Measurements from ENCODE around the gene MT1B. TPM values are rescaled to one million over a fixed set of nuclear protein-coding genes. Genes with fewer than 3 reads are reported as not detected.
A peak's percentile ranks its signal among the peaks of the same experiment; 100 is the strongest.

Gene MT1B
- total and polyA plus RNA-seq, 9 of the 15 experiments (the other 6 are each of a cell fraction or from before 2014, with no cell fraction given): not detected

- no peak for TF ChIP-seq POLR2AphosphoS2 (IDR thresholded peaks at IDR 0.05; ENCODE audit: low read length)
- no peak for TF ChIP-seq NFATC3 (IDR thresholded peaks at IDR 0.05)
- TF ChIP-seq XRCC3 (IDR thresholded peaks at IDR 0.05): no peak
- no peak for TF ChIP-seq PHF21A (IDR thresholded peaks at IDR 0.05; ENCODE audit: borderline replicate concordance, low read depth)
- no peak for TF ChIP-seq PML (IDR thresholded peaks at IDR 0.05; ENCODE audit: low read length)
- TF ChIP-seq JUND (IDR thresholded peaks at IDR 0.05; ENCODE audit: borderline replicate concordance, low read depth, low read length): peak; percentile 57; the same call in 1 of the 2 replicates
- peak; percentile 34; the same call in 1 of the 3 replicates for TF ChIP-seq JUND (tag; IDR thresholded peaks at IDR 0.05; ENCODE audit: borderline replicate concordance, low read depth, low read length)
- peak; percentile 62 for TF ChIP-seq FOSL1 (tag; conservative IDR thresholded peaks at IDR 0.05)
- TF ChIP-seq, protein P1, sequence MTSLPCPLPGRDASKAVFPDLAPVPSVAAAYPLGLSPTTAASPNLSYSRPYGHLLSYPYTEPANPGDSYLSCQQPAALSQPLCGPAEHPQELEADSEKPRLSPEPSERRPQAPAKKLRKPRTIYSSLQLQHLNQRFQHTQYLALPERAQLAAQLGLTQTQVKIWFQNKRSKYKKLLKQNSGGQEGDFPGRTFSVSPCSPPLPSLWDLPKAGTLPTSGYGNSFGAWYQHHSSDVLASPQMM (CRISPR knock-in tag; IDR thresholded peaks at IDR 0.05): no peak
- TF ChIP-seq JUNB (CRISPR knock-in tag; conservative IDR thresholded peaks at IDR 0.05): peak; percentile 42; the same call in 1 of the 2 replicates
- TF ChIP-seq ZBTB5 (IDR thresholded peaks at IDR 0.05): no peak
- TF ChIP-seq SREBF1 (IDR thresholded peaks at IDR 0.05; ENCODE audit: borderline replicate concordance, low read depth, low read length): no peak
- TF ChIP-seq PCBP2 (IDR thresholded peaks at IDR 0.05; ENCODE audit: low read depth, low read length, poor library complexity, severe bottlenecking): no peak
- TF ChIP-seq, protein P2, sequence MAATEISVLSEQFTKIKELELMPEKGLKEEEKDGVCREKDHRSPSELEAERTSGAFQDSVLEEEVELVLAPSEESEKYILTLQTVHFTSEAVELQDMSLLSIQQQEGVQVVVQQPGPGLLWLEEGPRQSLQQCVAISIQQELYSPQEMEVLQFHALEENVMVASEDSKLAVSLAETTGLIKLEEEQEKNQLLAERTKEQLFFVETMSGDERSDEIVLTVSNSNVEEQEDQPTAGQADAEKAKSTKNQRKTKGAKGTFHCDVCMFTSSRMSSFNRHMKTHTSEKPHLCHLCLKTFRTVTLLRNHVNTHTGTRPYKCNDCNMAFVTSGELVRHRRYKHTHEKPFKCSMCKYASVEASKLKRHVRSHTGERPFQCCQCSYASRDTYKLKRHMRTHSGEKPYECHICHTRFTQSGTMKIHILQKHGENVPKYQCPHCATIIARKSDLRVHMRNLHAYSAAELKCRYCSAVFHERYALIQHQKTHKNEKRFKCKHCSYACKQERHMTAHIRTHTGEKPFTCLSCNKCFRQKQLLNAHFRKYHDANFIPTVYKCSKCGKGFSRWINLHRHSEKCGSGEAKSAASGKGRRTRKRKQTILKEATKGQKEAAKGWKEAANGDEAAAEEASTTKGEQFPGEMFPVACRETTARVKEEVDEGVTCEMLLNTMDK (IDR thresholded peaks at IDR 0.05; ENCODE audit: borderline replicate concordance, insufficient read depth, low read depth, low read length, poor library complexity, severe bottlenecking): no peak
- no peak for TF ChIP-seq MTA1 (IDR thresholded peaks at IDR 0.05; ENCODE audit: borderline replicate concordance)
- TF ChIP-seq ATF1 (CRISPR knock-in tag; IDR thresholded peaks at IDR 0.05): no peak
- peak; percentile 54; the same call in 1 of the 2 replicates for TF ChIP-seq ATF1 (tag; IDR thresholded peaks at IDR 0.05)
- TF ChIP-seq, protein P3, sequence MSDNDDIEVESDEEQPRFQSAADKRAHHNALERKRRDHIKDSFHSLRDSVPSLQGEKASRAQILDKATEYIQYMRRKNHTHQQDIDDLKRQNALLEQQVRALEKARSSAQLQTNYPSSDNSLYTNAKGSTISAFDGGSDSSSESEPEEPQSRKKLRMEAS (CRISPR knock-in tag; IDR thresholded peaks at IDR 0.05): no peak
- TF ChIP-seq COPS2 (conservative IDR thresholded peaks at IDR 0.05): no peak
- TF ChIP-seq KDM4B (IDR thresholded peaks at IDR 0.05; ENCODE audit: borderline replicate concordance in 2 of 2, low read depth in 1 of 2): no peak
- no peak for TF ChIP-seq BRD9 (IDR thresholded peaks at IDR 0.05; ENCODE audit: low read depth, partially characterized antibody)
- TF ChIP-seq ZNF41 (CRISPR knock-in tag; conservative IDR thresholded peaks at IDR 0.05): no peak
- TF ChIP-seq TFAM (CRISPR knock-in tag; conservative IDR thresholded peaks at IDR 0.05): no peak
- TF ChIP-seq, protein P4, sequence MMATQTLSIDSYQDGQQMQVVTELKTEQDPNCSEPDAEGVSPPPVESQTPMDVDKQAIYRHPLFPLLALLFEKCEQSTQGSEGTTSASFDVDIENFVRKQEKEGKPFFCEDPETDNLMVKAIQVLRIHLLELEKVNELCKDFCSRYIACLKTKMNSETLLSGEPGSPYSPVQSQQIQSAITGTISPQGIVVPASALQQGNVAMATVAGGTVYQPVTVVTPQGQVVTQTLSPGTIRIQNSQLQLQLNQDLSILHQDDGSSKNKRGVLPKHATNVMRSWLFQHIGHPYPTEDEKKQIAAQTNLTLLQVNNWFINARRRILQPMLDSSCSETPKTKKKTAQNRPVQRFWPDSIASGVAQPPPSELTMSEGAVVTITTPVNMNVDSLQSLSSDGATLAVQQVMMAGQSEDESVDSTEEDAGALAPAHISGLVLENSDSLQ (IDR thresholded peaks at IDR 0.05): no peak
- TF ChIP-seq FOXA1 (IDR thresholded peaks at IDR 0.05; ENCODE audit: borderline replicate concordance): no peak
- no peak for TF ChIP-seq SMARCA4 (IDR thresholded peaks at IDR 0.05)
- TF ChIP-seq MEIS2 (IDR thresholded peaks at IDR 0.05; ENCODE audit: partially characterized antibody): no peak
These were observed 45.6 kb upstream of the MT1B start (continued) for GRCh38 chr16:56606071-56606475.
